OCI-LY7 (cell line): ENCODE results near the gene PMVK. TPM values are rescaled to one million over a fixed set of nuclear protein-coding genes. Genes with fewer than 3 reads are reported as not detected.

Experiments used
- BruUV-seq: library from RNA; stranded (reverse); fragments of 400-500 nt; replicated peaks from 2 replicates; lab custom pipeline; 2021; lab: Mats Ljungman, UMichigan
- CTCF ChIA-PET: fragments of 300-600 bp; sonication (Branson Sonifier 250); formaldehyde crosslinking; loops from one replicate; lab custom pipeline; 2022; ENCODE audit warnings: antibody characterized with exemption; ENCODE audit not compliant: unreplicated experiment; lab: Charles Lee
- POLR2A ChIA-PET: fragments of 300-600 bp; sonication (Branson Sonifier 250); formaldehyde crosslinking; loops from one replicate; lab custom pipeline; 2022; ENCODE audit warnings: antibody characterized with exemption; lab: Charles Lee
- DNase-seq: peaks from one replicate; pipeline ENCODE4 v3.0.0-alpha.2; 2015; ENCODE audit warnings: low spot score
- H2AFZ ChIP-seq: fragments of 200-600 bp; sonication (generic), shearing (Covaris generic); 2 replicates; pipeline ENCODE4 v1.6.1; 2014; ENCODE audit warnings: mild to moderate bottlenecking, antibody characterized with exemption, low read length, moderate library complexity
- H3K27ac ChIP-seq: fragments of 200-600 bp; sonication (generic); 2 replicates; pipeline ENCODE4 v1.5.1; 2014; ENCODE audit warnings: mixed run types, low read depth, mild to moderate bottlenecking, moderate library complexity, low read length, inconsistent platforms; ENCODE audit not compliant: poor library complexity, severe bottlenecking
- H3K36me3 ChIP-seq: fragments of 200-600 bp; sonication (generic); 2 replicates; pipeline ENCODE4 v1.6.1; 2014; ENCODE audit warnings: mild to moderate bottlenecking, antibody characterized with exemption, low read length, moderate library complexity, mixed read lengths; ENCODE audit not compliant: insufficient read depth
- H3K4me1 ChIP-seq: fragments of 200-600 bp; sonication (generic); 2 replicates; pipeline ENCODE4 v1.5.1; 2014; ENCODE audit warnings: mild to moderate bottlenecking, low read length; ENCODE audit not compliant: insufficient read depth, poor library complexity, severe bottlenecking
- H3K4me2 ChIP-seq: fragments of 200-600 bp; sonication (generic); 2 replicates; pipeline ENCODE4 v1.6.1; 2014; ENCODE audit warnings: mild to moderate bottlenecking, low read length
- H3K4me3 ChIP-seq: fragments of 200-600 bp; sonication (generic); 2 replicates; pipeline ENCODE4 v1.5.1; 2014; ENCODE audit warnings: mild to moderate bottlenecking, low read depth, low read length; ENCODE audit not compliant: poor library complexity, severe bottlenecking
- H3K79me2 ChIP-seq: fragments of 200-600 bp; sonication (generic); 2 replicates; pipeline ENCODE4 v1.6.1; 2016; ENCODE audit warnings: low read depth, mild to moderate bottlenecking, low read length, moderate library complexity, mixed read lengths; ENCODE audit not compliant: insufficient read depth
- H3K9me2 ChIP-seq: fragments of 200-600 bp; sonication (generic); 2 replicates; pipeline ENCODE4 v1.6.1; 2016; ENCODE audit warnings: mild to moderate bottlenecking, low read length, mixed read lengths; ENCODE audit not compliant: insufficient read depth
- H3K9me3 ChIP-seq: fragments of 200-600 bp; sonication (generic); 2 replicates; pipeline ENCODE4 v1.6.1; 2014; ENCODE audit warnings: mild to moderate bottlenecking, mixed run types, low read length, mixed read lengths
- H4K20me1 ChIP-seq: fragments of 200-600 bp; sonication (generic); 2 replicates; pipeline ENCODE4 v1.6.1; 2014; ENCODE audit warnings: mild to moderate bottlenecking, antibody characterized with exemption, low read length, moderate library complexity, mixed read lengths; ENCODE audit not compliant: insufficient read depth
- CTCF ChIP-seq: fragments of 200-600 bp; sonication (generic); conservative IDR thresholded peaks from 2 replicates; pipeline ENCODE4 v1.5.1; 2014; ENCODE audit warnings: mild to moderate bottlenecking, antibody characterized with exemption, low read length, moderate library complexity, mixed read lengths
- EZH2phosphoT487 ChIP-seq: fragments of 200-600 bp; sonication (generic); IDR thresholded peaks from 2 replicates; pipeline ENCODE4 v1.6.1; 2018; ENCODE audit warnings: low read depth, borderline replicate concordance, mild to moderate bottlenecking, mixed run types, antibody characterized with exemption, low read length, moderate library complexity, mixed read lengths
- intact Hi-C: fragments of 100-400 bp; cut with micrococcal nuclease; formaldehyde crosslinking; loops from one replicate; pipeline ENCODE4 v1.10.0; 2022; ENCODE audit not compliant: unreplicated experiment
- total RNA-seq, 2 experiments: library from RNA; depleted of rRNA in 1 of 2; stranded (reverse); fragments of >200 nt in 1 of 2; shearing (Covaris generic) in 1 of 2; gene quantifications; 2 replicates each; pipeline ENCODE4 v1.2.3, GENCODE V29; 2014 to 2022

The PMVK gene
- total RNA-seq, 2 experiments from 2014 or later, result 16.3 to 54.0 TPM

- Histone ChIP-seq H4K20me1 (no peaks in the 10 kb centered on the region), H3K79me2 (no peaks in the 10 kb centered on the region), H3K27ac (no peak overlapping the region), H3K9me2 (no peaks in the 10 kb centered on the region), H3K4me3 (no peak overlapping the region), H2AFZ (no peak overlapping the region), H3K9me3 (no peaks in the 10 kb centered on the region), H3K36me3 (no peaks in the 10 kb centered on the region), H3K4me1 (peaks cover 13% of the 10 kb centered on the region), H3K4me2 (no peak overlapping the region)
- BruUV-seq, result no TSS peak
- DNase-seq, result no peak
- TF ChIP-seq EZH2phosphoT487 (no peak), CTCF (no peak)
- ChIA-PET POLR2A (interaction anchor here (0.8 to 0.9 kb wide), 2 partner anchors 9 to 158 kb away, joined by 3 to 4 read pairs; no protein-coding TSS in a partner anchor), CTCF (interaction anchor here (0.6 to 1.4 kb wide), 4 partner anchors 9 to 163 kb away, joined by 3 to 5 read pairs (median 3); no protein-coding TSS in a partner anchor)
- intact Hi-C loops, result no loop called here
Measured at GRCh38 chr1:154881820-154882535, 54.5 kb downstream of the PMVK start.

DNA sequence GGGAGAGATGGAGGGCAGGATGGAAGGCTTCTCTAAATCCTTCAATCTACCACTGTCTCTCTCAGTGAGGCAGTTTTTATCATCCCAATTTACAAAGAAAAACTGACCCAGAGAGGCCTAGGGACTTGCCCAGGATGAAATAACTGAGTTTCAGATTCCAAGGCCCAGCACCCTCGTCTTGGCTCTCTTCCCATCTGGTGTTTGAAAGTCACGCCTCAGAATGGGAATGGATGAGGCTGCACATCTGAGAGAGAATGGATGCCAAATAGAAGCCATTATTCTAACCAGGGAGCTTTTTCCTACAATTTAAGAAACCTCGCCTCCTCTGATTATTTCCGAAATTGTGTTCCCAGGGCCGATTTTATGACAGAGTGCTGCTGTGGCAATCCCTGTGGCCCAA lies 55.8 kb downstream of the PMVK start:
- ChIA-PET POLR2A (interaction anchor here (0.6 to 0.9 kb wide), 2 partner anchors 11 to 214 kb away, joined by 3 read pairs; no protein-coding TSS in a partner anchor), CTCF (interaction anchor here (1.1 to 1.4 kb wide), 2 partner anchors 7 to 63 kb away, joined by 3 to 5 read pairs; no protein-coding TSS in a partner anchor)
- H3K4me1 ChIP-seq, result peaks cover 3% of the 10 kb centered on the region
- no peak overlapping the region for H3K4me2 ChIP-seq
- no TSS peak for BruUV-seq
- no peak for DNase-seq
- H3K9me3 ChIP-seq, result no peaks in the 10 kb centered on the region
- no peak overlapping the region for H3K27ac ChIP-seq
- no peak overlapping the region for H2AFZ ChIP-seq
- no peaks in the 10 kb centered on the region for H3K79me2 ChIP-seq
- no peak overlapping the region for H3K4me3 ChIP-seq
- intact Hi-C loops, result no loop called here
- H3K9me2 ChIP-seq, result no peaks in the 10 kb centered on the region
- H3K36me3 ChIP-seq, result no peaks in the 10 kb centered on the region
- no peaks in the 10 kb centered on the region for H4K20me1 ChIP-seq
- TF ChIP-seq EZH2phosphoT487 (no peak), CTCF (no peak)

DNA sequence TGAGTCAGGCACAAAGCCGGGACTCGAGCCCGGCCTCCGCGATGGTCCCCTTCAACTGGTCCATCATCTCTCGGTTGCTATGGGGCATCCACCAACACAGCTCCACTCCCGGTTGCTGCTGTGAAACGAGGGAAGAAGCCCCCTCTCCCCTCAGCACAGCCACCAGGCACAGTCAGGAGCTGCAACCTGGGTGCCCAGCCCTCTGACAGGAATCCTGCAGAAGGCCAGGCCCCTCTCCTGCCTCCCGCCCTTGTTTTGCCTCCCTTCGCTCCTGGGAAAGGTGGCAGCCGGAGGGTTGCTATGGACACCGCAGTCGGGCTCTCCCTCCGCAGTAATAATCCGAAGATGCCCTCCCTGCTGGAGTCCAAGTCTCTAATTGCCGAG lies 57.5 kb downstream of the PMVK start:
- H3K9me2 ChIP-seq, result no peaks in the 10 kb centered on the region
- no peaks in the 10 kb centered on the region for H3K79me2 ChIP-seq
- no peak overlapping the region for H2AFZ ChIP-seq
- H3K4me2 ChIP-seq, result no peak overlapping the region
- no peak overlapping the region for H3K27ac ChIP-seq
- TF ChIP-seq CTCF (no peak), EZH2phosphoT487 (no peak)
- peaks cover 3% of the 10 kb centered on the region for H3K4me1 ChIP-seq
- ChIA-PET POLR2A (no interaction called here), CTCF (interaction anchor here (0.5 to 1.4 kb wide), 3 partner anchors 23 to 272 kb away, joined by 4 to 5 read pairs (median 5); no protein-coding TSS in a partner anchor)
- no peaks in the 10 kb centered on the region for H3K9me3 ChIP-seq
- no TSS peak for BruUV-seq
- H3K4me3 ChIP-seq, result no peak overlapping the region
- DNase-seq, result no peak
- no peaks in the 10 kb centered on the region for H4K20me1 ChIP-seq
- intact Hi-C loops, result loop anchor here (2.0 to 5.0 kb wide), 2 partner anchors 112 to 397 kb away; no protein-coding TSS in a partner anchor
- H3K36me3 ChIP-seq, result no peaks in the 10 kb centered on the region
